GM06990 (cell line): ENCODE data around the gene PEX11A.

Source experiments
- DNase-seq: peaks from one replicate; pipeline ENCODE4 v3.0.0-alpha.2; 2011; ENCODE audit not compliant: insufficient read length; ENCODE audit errors: extremely low read depth
- H3K27me3 ChIP-seq: replicated peaks from 2 replicates; pipeline ENCODE4 v1.6.0; 2011; ENCODE audit warnings: low read length; ENCODE audit not compliant: control insufficient read depth, insufficient read depth
- H3K36me3 ChIP-seq: 2 replicates; pipeline ENCODE4 v1.5.1; 2011; ENCODE audit warnings: low read length; ENCODE audit not compliant: control insufficient read depth, insufficient read depth
- H3K4me3 ChIP-seq: replicated peaks from 2 replicates; pipeline ENCODE4 v1.5.1; 2011; ENCODE audit warnings: low read depth, mild to moderate bottlenecking, control low read depth, low read length
- TF ChIP-seq, protein P1 (sequence below): IDR thresholded peaks from 2 replicates; pipeline ENCODE4 v1.5.1; 2011; ENCODE audit warnings: low read length, control low read depth, mild to moderate bottlenecking, inconsistent platforms; ENCODE audit not compliant: insufficient read depth, poor library complexity, severe bottlenecking

The PEX11A gene

DNA sequence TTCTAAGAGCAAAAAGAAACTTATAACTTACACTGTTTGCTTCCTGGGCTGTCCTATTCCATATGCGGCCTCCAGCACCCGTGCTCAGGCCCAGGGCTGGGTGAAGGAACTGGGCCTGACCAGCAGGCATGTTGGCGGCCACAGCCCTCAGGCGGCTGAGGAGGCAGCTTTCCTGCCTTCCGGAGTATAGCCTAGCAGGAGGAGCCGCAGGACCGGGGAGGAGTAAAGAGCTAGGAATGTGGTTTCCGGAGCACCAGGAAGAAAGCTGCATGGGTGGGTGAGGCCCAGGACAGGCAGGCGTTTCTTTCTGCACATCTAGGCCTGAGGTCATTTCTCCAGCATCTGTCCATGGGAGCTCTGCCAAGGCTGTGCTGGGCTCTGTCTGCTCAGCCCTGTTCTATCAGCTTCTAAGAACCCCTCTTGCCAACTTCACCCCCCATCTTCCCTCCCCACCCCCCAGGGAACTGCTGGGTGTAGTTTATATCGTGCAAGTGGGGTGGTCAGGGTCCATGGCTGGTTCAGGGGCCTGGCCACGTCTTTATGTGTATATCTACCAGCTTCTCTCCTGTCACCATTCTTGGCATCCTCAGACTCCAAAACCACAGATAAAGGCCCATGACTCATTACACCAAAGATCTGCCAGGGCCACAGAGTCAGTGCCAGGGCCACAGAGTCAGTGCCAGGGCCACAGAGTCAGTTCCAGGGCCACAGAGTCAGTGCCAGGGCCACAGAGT, 27.5 kb downstream of the PEX11A start:
- no peak for DNase-seq
- H3K4me3 ChIP-seq = no peak overlapping the region
- H3K36me3 ChIP-seq = no peaks in the 10 kb centered on the region
- TF ChIP-seq, protein P1, sequence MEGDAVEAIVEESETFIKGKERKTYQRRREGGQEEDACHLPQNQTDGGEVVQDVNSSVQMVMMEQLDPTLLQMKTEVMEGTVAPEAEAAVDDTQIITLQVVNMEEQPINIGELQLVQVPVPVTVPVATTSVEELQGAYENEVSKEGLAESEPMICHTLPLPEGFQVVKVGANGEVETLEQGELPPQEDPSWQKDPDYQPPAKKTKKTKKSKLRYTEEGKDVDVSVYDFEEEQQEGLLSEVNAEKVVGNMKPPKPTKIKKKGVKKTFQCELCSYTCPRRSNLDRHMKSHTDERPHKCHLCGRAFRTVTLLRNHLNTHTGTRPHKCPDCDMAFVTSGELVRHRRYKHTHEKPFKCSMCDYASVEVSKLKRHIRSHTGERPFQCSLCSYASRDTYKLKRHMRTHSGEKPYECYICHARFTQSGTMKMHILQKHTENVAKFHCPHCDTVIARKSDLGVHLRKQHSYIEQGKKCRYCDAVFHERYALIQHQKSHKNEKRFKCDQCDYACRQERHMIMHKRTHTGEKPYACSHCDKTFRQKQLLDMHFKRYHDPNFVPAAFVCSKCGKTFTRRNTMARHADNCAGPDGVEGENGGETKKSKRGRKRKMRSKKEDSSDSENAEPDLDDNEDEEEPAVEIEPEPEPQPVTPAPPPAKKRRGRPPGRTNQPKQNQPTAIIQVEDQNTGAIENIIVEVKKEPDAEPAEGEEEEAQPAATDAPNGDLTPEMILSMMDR = no peak
- H3K27me3 ChIP-seq = no peaks in the 10 kb centered on the region

DNA sequence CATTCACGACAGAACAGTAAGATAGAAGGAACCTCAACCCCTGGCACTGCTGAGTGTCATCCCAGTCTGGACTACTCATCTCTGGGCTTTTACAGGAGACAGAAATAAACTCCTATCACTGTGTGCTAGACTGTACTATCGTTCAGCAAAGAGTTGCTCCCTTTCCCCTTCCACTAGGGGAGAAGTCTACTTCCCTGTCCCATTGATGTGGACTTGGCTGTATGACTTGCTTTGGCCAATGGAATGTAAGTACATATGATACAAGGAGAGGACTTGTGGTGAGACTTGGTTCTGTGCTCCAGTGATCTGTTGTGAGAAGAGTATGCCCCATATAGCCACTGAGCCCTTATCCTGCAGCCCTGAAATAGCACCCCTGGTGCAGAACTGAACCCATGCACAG, 30.0 kb downstream of the PEX11A start:
- H3K4me3 ChIP-seq = no peak overlapping the region
- no peaks in the 10 kb centered on the region; the same call in none of the 2 replicates for H3K27me3 ChIP-seq
- H3K36me3 ChIP-seq = no peaks in the 10 kb centered on the region
- TF ChIP-seq, protein P1 = no peak
- no peak for DNase-seq

DNA sequence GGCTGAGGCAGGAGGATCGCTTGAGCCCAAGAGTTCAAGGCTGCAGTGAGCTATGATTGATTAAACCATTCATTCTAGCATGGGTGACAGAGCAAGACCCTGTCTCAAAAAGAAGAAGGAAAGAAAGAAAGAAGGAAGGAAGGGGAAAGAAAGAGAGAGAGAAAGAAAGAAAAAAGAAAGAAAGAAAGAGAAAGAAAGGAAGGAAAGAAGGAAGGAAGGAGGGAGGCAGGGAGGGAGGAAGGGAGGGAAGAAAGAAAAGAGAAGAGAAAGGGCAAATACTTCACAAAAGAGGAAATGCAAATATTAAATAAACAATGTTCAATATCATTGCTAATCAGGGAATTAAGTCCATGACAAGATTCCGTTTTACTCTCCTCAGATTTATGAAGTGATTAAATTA, 31.3 kb downstream of the PEX11A start:
- no peak for DNase-seq
- no peaks in the 10 kb centered on the region; the same call in none of the 2 replicates for H3K27me3 ChIP-seq
- H3K4me3 ChIP-seq = no peak overlapping the region
- TF ChIP-seq, protein P1 = no peak
- no peaks in the 10 kb centered on the region for H3K36me3 ChIP-seq

DNA sequence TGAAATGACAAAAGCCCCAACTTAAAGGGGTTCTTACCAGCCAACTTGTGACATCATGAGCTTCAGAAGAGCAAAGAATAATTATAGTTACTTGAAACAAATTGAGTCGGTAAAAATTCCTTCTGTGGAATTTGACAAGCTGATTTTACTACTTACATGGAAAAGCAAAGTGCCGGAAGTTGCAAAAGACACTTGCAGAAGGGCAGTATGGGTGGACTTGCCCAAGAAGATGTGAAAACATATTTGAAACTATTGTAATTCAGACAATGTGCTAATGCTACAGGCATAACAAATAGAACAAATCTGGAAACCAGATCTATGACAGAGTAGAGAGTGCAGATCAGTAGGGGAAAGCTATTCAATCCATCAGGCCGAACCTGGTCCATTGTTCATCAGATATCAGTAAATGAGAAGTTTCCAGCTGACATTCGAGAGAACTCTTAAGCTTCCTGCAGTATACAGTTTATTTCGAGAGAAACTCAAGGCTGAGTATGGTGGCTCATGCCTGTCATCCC, 32.8 kb downstream of the PEX11A start:
- Histone ChIP-seq H3K36me3 (no peaks in the 10 kb centered on the region), H3K4me3 (no peak overlapping the region), H3K27me3 (no peaks in the 10 kb centered on the region; the same call in none of the 2 replicates)
- TF ChIP-seq, protein P1 = no peak
- no peak for DNase-seq

DNA sequence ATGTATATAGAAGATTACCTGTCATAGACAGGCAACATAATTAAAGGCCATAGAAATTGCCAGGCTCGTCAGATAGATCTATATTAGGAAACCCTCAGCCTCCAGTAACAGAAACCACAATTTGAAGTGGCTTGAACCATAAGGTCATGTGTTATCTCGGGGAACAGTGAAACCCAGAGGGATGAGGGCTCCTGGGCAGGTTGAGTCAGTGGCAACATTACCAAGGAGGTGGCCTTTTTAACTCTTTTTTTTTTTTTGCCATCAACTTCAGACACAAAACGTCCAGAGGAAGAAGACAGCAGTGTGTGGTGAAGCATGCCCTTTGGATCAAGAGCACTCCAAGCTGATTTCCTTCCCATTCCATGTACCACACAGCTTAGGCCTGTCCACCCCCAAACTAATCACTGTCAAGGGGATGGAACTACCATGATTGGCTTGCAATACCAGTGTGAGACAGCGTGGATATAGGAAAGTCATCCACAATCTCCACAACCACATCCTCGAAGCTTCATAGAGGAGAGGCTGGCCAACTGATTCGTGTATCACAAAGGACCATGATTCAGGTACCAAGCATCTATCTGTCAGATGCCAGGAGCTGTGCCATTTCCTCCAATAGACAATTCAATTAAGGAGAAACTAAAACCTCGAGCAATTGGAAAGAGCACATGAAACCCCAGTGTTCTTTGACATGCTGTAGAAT, 34.3 kb downstream of the PEX11A start:
- TF ChIP-seq, protein P1 = no peak
- H3K4me3 ChIP-seq = no peak overlapping the region
- no peaks in the 10 kb centered on the region for H3K36me3 ChIP-seq
- DNase-seq = no peak
- no peaks in the 10 kb centered on the region; the same call in none of the 2 replicates for H3K27me3 ChIP-seq
